HG03139 (cell line): ENCODE measurements around the gene CLDN6.

Experiments used
- ATAC-seq: cut with Tn5 transposase; IDR thresholded peaks from one replicate; pipeline ENCODE4 v1.9.1; 2021; ENCODE audit not compliant: unreplicated experiment

The CLDN6 gene

GRCh38 chr16:2992383-2993081 lies 25.5 kb downstream of the CLDN6 start:
- ATAC-seq = no peak

GRCh38 chr16:2991566-2992261 lies 26.3 kb downstream of the CLDN6 start:
- ATAC-seq = no peak

- no peak for ATAC-seq
These were observed 27.1 kb downstream of the CLDN6 start for GRCh38 chr16:2990891-2991290.

GRCh38 chr16:2988590-2989099 lies 29.3 kb downstream of the CLDN6 start:
- ATAC-seq = no peak

GRCh38 chr16:2987833-2988232 lies 30.1 kb downstream of the CLDN6 start:
- ATAC-seq = no peak

GRCh38 chr16:2987286-2987685 lies 30.7 kb downstream of the CLDN6 start:
- ATAC-seq = no peak

GRCh38 chr16:2986623-2987188 lies 31.3 kb downstream of the CLDN6 start:
- ATAC-seq = no peak

- no peak for ATAC-seq
These were observed 32.1 kb downstream of the CLDN6 start for GRCh38 chr16:2985893-2986355.

GRCh38 chr16:2985462-2985861 lies 32.5 kb downstream of the CLDN6 start:
- no peak for ATAC-seq

GRCh38 chr16:2983706-2984136 lies 34.3 kb downstream of the CLDN6 start:
- ATAC-seq = no peak

- ATAC-seq = no peak
These were observed 35.6 kb downstream of the CLDN6 start for GRCh38 chr16:2982402-2982801.

GRCh38 chr16:2981899-2982250 lies 36.1 kb downstream of the CLDN6 start:
- no peak for ATAC-seq

GRCh38 chr16:2981177-2981898 lies 36.6 kb downstream of the CLDN6 start:
- ATAC-seq = no peak

GRCh38 chr16:2980227-2981176 lies 37.5 kb downstream of the CLDN6 start, which contains the start of gene PKMYT1:
PKMYT1 (minus strand) TSS chr16:2980446; CDS start chr16:2979657, 789 bp downstream.
- peak; percentile 66 for ATAC-seq

- no peak for ATAC-seq
These were observed 38.2 kb downstream of the CLDN6 start for GRCh38 chr16:2979669-2980226.

GRCh38 chr16:2977440-2977839 lies 40.5 kb downstream of the CLDN6 start:
- no peak for ATAC-seq

- ATAC-seq = no peak
These were observed 41.3 kb downstream of the CLDN6 start for GRCh38 chr16:2976673-2977072.

GRCh38 chr16:2976201-2976600 lies 41.8 kb downstream of the CLDN6 start:
- no peak for ATAC-seq

GRCh38 chr16:2975161-2975795 lies 42.7 kb downstream of the CLDN6 start:
- no peak for ATAC-seq
